NOMO-1 (cell line): ENCODE results near the gene ITGB3.
A peak's percentile ranks its signal among the peaks of the same experiment; 100 is the strongest.

Source experiments
- DNase-seq, 2 experiments: peaks; one replicate each; lab custom pipeline; 2025; ENCODE audit not compliant: unreplicated experiment in 2 of 2; lab: John Stamatoyannopoulos, UW

The ITGB3 gene

GRCh38 chr17:47274319-47275069 lies 20.9 kb downstream of the ITGB3 start:
- no peak for DNase-seq

- DNase-seq: no peak
These were observed 21.8 kb downstream of the ITGB3 start for GRCh38 chr17:47275245-47275984.

- no peak for DNase-seq
These were observed 22.8 kb downstream of the ITGB3 start for GRCh38 chr17:47276444-47276843.

GRCh38 chr17:47276868-47277267 lies 23.2 kb downstream of the ITGB3 start:
- DNase-seq: no peak

- DNase-seq: no peak
These were observed 24.3 kb downstream of the ITGB3 start for GRCh38 chr17:47277921-47278320.

- no peak for DNase-seq
These were observed 24.9 kb downstream of the ITGB3 start for GRCh38 chr17:47278561-47278960.

- peak; percentile 85 to 91 for DNase-seq
These were observed 25.6 kb downstream of the ITGB3 start for GRCh38 chr17:47279062-47279801.

- DNase-seq: no peak
These were observed 26.6 kb downstream of the ITGB3 start for GRCh38 chr17:47280072-47280811.

- DNase-seq: no peak
These were observed 27.6 kb downstream of the ITGB3 start for GRCh38 chr17:47281216-47281615.

- DNase-seq: no peak
These were observed 31.4 kb downstream of the ITGB3 start for GRCh38 chr17:47285003-47285402.

- DNase-seq: no peak
These were observed 32.7 kb downstream of the ITGB3 start for GRCh38 chr17:47286198-47286914.

- no peak for DNase-seq
These were observed 33.4 kb downstream of the ITGB3 start for GRCh38 chr17:47287068-47287467.

GRCh38 chr17:47287639-47288038 lies 34.0 kb downstream of the ITGB3 start:
- DNase-seq: no peak

GRCh38 chr17:47288531-47289116 lies 35.0 kb downstream of the ITGB3 start:
- no peak for DNase-seq

- DNase-seq: no peak
These were observed 35.7 kb downstream of the ITGB3 start for GRCh38 chr17:47289302-47289701.

GRCh38 chr17:47290870-47291241 lies 37.2 kb downstream of the ITGB3 start:
- DNase-seq: no peak

GRCh38 chr17:47291242-47291873 lies 37.7 kb downstream of the ITGB3 start:
- no peak for DNase-seq

- DNase-seq: no peak
These were observed 38.6 kb downstream of the ITGB3 start for GRCh38 chr17:47292206-47292605.
